HG02840 (cell line): ENCODE measurements around the gene HSPA12B.

Experiments
- ATAC-seq: cut with Tn5 transposase; IDR thresholded peaks from one replicate; pipeline ENCODE4 v1.9.1; 2021; ENCODE audit warnings: mild to moderate bottlenecking, moderate library complexity, moderate number of reproducible peaks; ENCODE audit not compliant: unreplicated experiment, low FRiP score

Gene HSPA12B

DNA sequence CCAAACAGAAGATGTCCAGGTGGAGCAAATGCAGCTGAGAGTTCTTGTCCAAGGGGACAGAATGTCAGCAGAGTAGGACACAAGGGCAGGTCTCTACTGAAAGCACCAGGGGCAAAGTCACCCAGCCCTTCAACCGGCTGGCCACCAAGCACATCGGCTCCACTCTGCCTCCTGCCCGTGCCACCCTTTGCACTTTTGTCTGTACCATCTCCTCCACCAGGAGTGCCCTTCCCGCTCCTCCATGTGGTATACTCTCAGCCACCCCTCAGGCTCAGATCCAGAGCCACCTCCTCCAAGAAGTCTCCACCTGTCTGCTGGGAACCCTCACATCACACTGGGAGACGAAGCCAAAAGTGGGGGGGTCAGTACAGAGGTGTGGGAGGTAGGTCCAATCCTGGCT lies 4.1 kb upstream of the HSPA12B start:
- no peak for ATAC-seq

DNA sequence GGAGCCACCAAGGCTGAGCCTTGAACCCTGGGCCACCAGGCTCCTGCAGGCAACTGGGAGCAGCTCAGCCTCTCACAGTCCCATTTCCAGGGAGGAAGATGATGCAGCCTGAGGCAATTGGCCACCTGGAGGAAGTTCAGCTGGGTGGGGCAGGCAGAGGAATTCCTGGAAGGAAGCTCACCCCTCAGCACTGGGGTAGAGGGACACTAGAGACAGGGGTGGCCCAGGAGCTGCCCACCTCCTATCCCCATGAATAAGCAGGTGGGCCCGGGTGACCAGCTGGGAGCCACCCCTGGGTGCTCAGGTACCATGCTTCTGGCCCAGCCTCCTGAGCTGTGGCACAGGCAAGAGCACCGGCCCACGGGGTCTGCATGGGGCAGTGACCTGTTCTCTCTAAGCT lies 3.6 kb upstream of the HSPA12B start:
- no peak for ATAC-seq

DNA sequence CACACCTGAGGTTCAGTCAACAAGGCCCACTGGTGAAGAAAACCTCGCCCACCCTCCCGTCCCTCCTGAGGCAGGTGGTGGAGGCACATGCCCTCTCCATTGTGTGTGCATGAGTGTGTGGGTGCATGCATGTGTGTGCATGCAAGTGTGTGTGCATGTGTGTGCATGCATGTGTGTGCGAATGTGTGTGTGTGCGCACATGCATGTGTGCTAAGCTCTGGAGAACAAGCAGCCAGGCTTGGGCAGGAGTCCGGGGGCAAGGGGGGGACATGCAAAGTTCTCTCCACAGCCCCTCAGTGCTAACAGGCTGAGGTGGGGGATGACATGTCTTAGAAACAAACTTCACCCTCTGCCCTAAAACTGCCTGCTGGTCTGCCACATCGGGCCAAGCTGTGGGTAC lies 3.1 kb upstream of the HSPA12B start:
- no peak for ATAC-seq

DNA sequence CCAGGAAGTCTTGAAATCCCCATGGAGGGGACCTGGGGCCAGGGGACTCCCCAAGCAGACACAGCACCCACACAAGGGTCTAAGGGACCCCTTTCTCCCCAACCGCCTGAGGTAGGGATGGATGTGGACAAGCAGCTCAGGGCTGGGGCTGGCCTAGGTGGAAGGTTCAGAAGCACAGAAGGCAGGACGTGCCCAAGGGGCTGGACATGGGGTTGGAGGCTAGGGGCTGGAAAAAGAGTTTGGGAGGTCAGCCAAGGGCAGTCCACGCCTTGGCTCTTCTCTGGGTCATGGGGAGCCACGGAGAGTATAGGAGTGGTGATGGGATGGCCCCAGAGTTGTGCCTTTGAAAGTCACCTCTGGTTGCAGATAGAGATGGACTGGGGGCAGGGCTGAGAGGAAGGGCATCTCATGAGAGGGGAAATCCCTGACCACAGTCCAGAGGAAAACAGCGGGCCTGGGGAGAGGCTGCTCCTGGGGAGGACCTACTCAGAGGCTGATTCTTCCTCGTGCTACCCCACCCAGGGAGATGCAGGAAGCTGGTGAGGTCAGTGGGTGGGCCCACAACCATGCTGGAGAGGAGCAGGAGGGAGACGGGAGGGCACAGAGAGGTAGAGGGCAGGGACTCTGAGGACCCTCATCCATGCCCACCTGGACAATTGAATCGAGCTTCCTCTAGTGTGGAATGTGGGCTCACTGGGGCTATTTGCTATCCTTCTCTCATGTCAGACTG lies 2.5 kb upstream of the HSPA12B start:
- no peak for ATAC-seq

DNA sequence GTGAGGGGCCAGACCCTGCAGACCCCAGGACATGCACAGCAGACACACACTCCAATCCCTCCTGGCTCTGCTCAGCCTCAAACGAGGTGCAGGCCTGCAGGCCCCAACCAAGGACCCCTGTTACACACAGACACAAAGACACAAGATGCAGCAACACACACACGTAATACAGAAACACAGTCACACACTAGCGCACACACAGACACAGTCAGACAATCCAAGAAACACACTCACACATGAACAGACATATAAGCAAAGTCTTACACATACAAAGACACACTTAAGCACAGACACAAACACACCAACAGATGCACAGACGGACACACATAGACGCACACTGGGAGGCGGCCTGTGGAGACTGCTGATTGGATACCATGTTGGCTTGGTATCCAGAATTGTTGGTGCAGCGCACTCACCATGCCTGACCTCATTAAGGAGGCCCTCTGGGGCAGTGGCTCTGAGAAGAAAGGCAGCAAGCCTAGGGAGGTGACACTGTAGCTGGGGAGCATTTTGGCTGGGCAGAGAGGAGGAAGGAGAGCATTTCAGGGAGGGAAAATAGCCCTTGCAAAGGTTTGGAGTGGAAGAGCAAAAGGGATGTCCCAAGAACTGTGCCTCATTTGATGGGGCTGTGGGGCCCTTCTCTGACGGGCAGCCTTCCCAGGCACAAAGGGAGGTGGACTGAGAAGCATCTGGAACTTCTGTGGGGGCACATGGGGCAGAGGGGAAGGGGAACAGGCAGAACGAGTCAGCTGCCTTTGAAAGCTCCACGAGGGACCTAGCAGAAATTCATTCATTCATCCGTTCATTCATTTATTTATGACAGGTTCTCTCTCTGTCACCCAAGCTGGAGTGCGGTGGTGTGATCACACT lies 1.4 kb upstream of the HSPA12B start:
- ATAC-seq = no peak

DNA sequence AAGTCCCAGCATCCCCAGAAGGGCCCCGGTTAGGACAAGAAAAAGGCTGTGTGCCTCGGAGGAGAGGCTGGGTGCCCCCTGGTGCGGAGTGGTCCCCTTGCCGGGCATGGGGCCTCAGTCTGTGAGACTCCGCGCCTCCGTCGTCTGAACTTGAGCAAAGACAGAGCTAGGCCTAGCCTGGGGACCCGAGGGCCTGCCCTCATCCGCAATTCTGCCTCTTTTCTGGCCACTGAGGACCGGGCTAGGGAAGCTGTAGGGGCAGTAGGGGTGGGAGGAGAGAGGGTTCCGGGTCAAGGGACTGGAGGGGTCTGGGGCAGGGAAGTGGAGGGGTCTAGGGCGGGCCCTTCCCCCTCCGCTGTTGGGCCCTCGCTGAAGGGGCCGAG lies 550 bp upstream of the HSPA12B start:
- ATAC-seq = no peak

DNA sequence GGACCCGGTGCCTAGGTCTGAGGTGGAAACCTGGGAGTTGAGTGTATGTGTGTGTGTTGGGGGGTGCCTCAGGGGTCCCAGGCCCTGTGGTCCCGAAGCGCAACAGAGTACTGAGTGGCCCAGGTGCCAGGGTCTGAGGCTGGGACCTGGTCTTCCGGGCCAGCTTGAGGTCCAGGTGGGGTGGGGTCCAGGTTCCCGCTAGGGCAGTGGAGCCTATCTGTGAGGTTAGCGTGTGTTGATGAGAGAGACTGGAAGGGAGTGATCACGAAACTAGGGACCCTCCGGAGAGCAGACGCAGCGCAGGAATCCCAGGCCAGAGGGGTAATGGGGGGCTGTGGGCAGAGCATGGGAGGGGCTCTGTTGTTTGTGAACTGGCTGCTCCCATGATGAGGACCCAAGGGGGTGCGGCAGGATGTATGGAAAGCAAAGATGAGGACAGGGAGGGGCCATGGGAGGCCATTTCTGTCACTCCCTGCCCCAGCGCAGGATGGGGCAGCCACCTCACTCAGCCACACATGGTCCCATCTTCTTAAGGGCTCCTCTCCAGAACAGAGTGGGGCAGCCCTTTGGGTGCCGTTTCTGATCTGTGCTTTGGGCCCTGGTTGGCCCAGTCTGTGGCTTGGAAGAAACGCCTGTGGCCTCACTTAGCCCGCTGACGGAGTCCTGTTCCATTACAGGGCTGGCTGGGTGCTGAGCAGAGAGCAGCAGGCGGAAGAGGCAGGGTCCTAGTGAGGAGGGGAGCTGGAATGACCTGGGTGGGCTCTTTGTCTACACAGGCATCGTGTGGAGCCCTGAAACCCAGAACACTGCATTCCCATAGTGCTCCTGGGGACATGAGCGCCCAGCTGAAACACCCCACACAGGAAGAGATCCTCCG lies 872 bp downstream of the HSPA12B start:
- ATAC-seq = no peak

DNA sequence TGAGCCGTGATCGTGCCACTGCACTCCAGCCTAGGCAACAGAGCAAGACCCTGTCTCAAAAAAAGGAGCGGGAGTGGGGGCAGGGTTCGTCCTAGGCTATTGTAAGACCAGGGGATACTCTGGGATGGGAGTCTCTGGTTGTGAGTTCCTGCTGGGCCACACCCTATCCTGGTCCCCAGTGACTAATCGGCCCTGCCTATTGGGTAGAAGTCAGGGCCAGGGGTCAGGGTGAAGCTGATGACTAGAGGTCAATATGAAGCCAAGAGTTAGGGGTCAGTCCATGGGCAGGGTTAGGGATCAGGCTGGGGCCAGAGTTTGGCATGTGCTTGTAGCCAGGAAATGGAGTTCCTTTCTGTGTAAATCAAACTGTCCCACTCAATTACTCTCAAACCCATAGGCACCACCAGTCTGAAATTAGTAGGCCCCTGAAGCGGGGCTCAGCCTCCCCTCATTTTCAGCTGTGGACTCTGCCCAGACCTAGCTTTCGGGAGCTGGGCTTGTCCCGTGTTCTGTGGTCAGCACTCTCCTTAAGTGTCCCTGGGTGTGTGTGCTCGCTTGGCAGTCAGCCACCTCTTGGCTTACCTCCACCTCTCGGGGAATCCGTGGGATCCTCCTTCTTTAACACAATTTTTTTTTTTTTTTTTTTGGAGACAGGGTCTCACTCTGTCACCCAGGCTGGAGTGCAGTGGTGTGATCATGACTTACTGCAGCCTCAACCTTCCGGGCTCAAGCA lies 1.8 kb downstream of the HSPA12B start:
- no peak for ATAC-seq

DNA sequence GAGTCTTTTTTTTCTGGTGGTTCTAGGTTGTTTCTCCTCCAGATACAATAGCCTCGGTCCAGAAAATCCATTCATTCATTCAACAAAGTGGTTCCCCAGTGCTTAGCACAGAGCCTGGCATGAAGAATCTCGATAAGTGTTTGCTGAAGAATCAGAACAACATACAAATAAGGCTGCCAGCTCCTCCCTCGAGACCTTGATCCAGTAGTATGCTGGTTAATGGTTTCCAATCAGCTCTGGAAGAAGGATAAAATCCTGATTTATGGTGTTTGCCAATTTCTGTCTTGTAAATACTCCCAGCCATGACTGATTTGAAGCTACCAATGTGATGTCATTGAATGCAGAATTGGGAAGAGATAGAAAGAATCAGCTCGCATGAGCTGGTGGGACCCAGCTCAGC lies 3.3 kb downstream of the HSPA12B start:
- ATAC-seq = no peak

DNA sequence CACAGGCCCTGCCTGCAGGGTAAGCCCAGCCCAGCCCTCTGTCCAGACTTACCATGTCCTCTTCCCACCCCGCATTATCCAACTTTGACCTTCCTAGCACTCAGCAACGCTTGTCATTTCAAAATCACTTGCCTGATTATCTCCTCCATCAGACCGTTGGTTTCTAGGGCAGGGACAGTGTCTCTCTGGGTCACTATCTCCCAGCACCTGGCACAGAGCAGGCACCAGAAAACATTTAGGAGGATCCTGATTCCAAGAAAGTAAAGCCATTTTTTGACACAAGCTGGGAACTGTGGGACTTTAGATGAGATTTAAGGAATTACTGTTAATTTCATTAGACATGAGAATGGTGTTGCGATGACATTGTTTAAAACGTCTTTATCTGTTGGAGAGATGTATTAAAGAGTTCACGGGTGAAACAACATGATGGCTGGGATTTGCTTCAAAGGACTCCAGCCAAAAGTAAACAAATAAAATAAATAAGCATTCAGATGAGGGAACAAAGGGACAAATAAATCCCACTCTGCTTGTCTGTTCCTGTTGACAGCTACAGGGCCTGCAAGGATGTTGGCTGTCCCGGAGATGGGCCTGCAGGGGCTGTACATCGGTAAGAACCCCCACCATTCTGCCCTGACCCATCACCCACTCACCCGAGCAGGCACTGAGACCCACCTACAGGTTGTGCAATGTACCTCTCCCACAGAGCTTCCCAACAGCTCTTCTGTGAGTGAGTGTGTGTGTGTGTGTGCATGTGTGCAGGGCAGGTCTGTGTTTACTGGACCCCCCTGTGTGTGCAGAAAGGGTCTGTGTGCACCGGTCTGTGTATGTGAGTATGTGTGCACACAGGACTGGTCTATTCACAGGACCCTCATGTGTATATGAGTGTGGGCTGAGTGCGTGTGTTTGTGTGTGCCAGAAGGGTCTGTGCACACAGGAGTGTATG lies 5.9 kb downstream of the HSPA12B start:
- ATAC-seq = no peak

DNA sequence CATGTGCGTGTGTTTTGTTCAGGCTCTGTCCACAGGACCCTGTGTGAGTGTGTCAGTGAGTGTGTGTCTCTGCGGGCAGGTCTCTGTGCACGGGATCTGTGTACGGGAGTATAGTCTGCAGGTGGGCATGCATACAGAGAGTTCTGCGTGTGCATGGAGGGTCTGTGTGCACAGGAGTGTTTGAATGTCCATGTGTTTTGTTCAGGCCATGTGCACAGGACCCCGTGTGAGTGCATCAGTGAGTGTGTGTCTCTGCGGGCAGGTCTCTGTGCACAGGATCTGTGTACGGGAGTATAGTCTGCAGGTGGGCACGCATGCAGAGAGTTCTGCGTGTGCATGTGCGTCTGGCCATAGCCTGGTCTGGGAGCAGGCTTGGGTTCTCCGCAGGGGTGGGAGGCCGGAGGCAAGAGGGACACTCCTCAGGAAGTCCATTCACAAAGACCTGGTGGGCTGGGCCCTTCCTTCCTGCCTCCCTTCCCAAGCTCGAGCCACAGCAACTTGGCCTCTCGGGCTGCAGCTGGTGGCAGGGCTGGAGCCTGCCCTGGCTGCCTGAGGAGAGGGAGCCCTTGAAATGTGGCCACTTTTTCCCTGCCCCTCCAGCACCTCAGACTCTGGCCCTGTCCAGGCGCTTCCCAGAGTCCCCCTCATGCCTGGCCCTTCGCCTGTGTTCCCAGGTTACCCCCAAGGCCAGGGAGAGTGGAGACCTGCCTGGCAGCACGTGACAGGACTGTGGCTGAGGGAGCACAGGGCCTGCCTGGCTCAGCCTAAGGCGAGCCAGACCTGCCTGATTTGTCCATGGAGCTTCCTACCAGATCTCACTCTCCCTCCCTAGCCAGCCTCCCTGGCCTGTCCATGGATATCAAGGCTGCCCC lies 6.8 kb downstream of the HSPA12B start:
- no peak for ATAC-seq

DNA sequence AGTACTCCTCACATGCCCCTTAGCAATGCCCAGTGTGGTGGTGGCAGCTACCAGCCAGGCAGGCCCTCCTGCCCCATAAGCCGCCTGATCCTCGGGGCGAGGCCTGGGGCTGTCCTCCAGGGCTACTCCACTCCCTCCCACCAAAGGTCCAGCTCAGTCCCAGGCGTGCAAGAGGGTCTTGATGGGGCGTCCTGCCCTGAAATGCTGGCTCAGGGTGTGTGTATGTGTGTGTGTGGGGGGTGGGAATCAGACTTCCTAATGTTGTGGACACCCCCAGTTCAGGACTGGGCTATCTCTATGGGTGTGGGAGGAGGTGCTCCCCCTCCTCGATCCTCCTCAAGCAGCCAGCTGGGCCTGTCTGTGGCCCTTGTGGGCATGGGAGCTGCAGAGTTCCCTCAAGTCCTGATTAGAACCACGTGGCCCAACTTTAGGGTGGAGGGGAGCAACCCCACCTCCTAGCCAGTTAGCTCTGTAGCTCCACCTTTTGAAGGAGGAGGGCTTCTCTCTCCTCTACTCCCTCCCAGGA lies 7.5 kb downstream of the HSPA12B start:
- no peak for ATAC-seq

DNA sequence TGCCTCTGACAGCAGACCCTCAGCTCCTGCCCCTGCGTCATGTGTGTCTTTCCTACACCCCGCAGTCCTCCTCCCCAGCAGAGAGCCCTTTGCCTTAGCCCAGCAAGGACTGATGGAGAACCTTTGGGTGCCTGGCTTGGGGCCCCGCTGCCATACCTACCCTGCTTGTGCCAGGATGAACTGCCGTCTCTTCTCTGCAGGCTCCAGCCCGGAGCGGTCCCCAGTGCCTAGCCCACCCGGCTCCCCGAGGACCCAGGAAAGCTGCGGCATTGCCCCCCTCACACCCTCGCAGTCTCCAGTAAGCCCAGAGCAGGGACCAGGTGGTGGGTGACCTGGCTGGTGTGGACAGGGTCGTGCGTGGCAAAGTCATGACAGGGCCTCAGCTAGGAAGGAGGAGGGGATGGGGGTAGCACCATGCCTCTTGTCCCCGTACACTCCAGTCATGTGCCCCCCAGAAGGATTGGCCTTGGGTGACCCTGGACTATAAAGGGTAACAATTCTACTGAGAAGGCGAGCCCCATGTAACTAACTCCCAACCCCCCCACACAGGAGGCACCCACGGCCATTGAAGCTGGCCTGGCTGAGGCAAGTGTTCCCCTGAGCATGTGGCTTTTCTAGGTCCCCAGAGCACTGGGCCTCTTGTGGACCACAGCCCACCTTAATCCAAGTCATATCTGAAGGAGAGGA lies 8.3 kb downstream of the HSPA12B start:
- no peak for ATAC-seq

DNA sequence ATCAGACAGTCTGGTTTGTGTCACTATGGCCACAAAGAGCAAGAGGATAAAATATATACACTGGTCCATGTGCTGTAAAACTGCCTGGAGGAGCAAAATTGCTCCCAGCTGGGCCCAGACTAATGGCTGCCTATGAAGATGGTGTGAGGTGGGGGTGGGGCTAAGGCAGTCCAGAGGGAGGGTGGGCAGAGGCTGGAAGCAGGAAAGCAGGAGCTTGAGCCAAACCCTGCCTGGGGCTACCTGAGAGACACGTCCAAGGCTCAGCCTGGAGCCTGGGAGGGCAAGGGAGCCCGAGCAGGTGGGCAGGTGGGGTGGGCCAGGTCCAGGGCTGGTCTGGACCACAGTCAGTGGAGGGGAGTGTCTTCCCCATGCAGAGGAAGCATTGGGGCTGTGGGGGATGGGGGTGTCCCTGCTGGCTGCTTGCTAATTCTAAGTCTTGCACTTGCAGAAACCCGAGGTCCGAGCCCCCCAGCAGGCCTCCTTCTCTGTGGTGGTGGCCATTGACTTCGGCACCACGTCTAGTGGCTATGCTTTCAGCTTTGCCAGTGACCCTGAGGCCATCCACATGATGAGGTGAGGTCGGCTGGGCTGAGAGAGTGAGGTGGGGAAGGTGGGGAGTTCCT lies 9.5 kb downstream of the HSPA12B start:
- no peak for ATAC-seq

DNA sequence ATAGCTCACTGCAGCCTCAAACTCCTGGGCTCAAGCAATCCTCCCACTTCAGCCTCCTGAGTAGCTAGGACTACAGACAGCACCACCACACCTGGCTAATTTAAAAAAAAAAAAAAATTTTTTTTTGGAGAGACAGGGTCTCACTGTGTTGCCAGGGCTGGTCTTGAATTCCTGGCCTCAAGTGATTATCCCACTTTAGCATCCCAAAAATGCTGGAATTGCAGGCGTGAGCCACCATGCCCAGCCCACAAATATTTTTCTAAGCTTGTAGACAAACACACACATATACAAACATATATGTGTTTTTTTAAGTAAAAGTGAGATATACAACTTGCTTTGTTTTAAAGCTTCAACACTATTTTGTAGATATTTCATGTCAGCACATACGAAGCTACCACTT lies 10.8 kb downstream of the HSPA12B start:
- ATAC-seq = no peak

DNA sequence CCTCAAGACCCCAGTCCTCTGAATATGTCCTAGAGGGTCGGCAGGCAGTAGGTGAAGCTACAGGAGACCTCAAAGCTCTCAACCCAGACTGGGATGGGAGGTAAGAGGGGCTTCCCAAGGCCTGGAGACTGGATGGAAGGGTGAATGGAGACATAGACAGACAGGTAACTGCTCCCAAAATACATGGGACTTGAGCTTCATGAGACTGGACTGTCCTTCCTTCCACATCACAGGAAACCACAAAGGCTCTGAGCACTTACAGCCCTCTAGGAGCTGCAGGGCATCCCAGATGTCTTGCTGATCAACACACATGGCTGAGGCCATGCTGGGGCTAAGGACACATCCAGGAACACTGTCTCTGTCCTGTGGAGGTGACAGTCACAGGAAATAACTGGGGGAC lies 11.6 kb downstream of the HSPA12B start:
- ATAC-seq = no peak
